Astrocyte of the cerebellum (primary cell): ENCODE measurements around the gene PLSCR5.

Experiments
- DNase-seq: peaks from one replicate; pipeline ENCODE4 v3.0.0-alpha.2; 2011; ENCODE audit warnings: low read depth
- H3K4me3 ChIP-seq: 2 replicates; pipeline ENCODE4 v1.5.1; 2011; ENCODE audit warnings: mild to moderate bottlenecking, low read depth, low read length, moderate library complexity
- in situ Hi-C: cut with HindIII; loops from 2 replicates; pipeline ENCODE4 v1.10.0; 2017; ENCODE audit warnings: low sequenced_read_pairs
- TF ChIP-seq, protein P1 (sequence below): IDR thresholded peaks from 2 replicates; pipeline ENCODE4 v1.5.1; 2012; ENCODE audit warnings: low read length, low read depth, moderate library complexity, mild to moderate bottlenecking; ENCODE audit errors: missing control alignments

Gene PLSCR5

DNA sequence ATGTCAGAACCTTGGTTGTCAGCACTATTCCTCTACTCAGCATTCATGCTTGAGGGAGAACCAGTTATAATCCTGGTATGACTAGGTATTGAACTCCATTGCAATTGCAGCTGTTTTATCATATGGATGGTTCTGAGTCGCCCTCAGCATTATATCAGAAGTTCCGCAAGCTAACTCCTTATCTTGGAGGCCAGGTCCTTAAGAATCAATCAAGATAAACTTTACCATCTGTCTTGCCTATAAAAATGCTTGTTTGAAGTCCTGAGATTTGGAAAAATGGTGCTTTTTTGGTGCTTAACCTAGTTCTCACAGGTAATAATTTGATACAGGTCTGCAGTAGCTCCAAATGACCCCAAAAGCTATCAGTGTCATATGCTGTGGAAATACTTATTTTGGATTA lies 44.5 kb downstream of the PLSCR5 start:
- TF ChIP-seq, protein P1, sequence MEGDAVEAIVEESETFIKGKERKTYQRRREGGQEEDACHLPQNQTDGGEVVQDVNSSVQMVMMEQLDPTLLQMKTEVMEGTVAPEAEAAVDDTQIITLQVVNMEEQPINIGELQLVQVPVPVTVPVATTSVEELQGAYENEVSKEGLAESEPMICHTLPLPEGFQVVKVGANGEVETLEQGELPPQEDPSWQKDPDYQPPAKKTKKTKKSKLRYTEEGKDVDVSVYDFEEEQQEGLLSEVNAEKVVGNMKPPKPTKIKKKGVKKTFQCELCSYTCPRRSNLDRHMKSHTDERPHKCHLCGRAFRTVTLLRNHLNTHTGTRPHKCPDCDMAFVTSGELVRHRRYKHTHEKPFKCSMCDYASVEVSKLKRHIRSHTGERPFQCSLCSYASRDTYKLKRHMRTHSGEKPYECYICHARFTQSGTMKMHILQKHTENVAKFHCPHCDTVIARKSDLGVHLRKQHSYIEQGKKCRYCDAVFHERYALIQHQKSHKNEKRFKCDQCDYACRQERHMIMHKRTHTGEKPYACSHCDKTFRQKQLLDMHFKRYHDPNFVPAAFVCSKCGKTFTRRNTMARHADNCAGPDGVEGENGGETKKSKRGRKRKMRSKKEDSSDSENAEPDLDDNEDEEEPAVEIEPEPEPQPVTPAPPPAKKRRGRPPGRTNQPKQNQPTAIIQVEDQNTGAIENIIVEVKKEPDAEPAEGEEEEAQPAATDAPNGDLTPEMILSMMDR, result no peak
- no peak for DNase-seq
- in situ Hi-C loops, result no loop called here
- H3K4me3 ChIP-seq, result no peak overlapping the region

DNA sequence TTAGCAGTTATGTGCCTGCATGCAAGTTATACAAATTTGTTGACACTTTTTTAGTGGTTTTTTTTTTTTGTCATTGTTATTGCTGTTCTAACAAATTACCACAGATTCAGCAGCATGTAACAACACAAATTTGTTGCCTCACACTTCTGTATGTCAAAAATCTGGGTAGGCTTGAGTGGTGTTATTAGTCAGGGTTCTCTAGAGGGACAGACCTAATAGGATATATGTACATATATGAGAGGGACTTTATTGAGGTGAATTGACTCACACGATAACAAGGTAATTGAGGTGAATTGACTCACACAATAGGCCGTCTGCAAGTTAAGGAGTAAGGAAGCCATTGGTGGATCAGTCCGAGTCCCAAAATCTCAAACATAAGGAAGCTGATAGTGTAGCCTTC lies 45.8 kb downstream of the PLSCR5 start:
- in situ Hi-C loops, result no loop called here
- TF ChIP-seq, protein P1, result no peak
- H3K4me3 ChIP-seq, result no peak overlapping the region
- DNase-seq, result no peak

GRCh38 chr3:146558781-146559180 lies 46.4 kb downstream of the PLSCR5 start:
- DNase-seq, result no peak
- no peak overlapping the region for H3K4me3 ChIP-seq
- in situ Hi-C loops, result no loop called here
- TF ChIP-seq, protein P1, result no peak

DNA sequence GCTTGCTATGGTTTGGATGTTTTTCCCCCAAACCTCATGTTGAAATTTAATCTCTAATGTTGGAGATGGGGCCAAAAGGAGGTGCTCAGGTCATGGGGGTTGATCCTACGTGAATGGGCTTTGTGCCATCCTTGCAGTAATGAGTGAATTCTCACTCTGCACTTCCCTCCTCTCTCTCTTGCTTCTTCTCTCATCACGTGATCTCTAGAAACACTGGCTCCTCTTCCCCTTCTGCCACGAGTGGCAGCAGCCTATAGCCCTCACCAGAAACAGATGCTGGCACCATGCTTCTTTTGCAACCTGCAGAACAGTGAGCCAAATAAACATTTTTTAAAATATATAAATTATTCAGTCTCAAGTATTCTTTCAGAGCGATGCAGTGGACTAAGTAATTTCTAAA lies 47.4 kb downstream of the PLSCR5 start:
- TF ChIP-seq, protein P1, result no peak
- in situ Hi-C loops, result no loop called here
- no peak overlapping the region for H3K4me3 ChIP-seq
- no peak for DNase-seq

DNA sequence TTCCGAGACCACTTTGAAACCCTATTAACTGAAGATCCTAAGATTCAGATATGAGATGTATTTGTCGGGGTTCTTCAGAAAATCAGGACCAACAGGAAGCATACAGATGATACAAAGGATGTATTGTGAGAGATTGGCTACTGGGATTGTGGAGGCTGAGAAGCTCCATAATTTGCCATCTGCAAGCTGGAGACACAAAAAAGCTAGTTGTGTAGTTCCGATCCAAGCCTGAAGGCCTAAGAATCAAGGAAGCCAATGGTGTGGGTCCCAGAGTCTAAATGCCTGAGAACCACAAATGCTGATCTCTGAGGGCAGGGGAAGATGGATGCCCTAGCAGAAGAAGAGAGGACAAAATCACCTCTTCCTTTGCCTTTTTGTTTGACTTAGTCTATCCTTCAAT lies 49.8 kb downstream of the PLSCR5 start:
- no peak overlapping the region for H3K4me3 ChIP-seq
- TF ChIP-seq, protein P1, result no peak
- DNase-seq, result no peak
- in situ Hi-C loops, result no loop called here

DNA sequence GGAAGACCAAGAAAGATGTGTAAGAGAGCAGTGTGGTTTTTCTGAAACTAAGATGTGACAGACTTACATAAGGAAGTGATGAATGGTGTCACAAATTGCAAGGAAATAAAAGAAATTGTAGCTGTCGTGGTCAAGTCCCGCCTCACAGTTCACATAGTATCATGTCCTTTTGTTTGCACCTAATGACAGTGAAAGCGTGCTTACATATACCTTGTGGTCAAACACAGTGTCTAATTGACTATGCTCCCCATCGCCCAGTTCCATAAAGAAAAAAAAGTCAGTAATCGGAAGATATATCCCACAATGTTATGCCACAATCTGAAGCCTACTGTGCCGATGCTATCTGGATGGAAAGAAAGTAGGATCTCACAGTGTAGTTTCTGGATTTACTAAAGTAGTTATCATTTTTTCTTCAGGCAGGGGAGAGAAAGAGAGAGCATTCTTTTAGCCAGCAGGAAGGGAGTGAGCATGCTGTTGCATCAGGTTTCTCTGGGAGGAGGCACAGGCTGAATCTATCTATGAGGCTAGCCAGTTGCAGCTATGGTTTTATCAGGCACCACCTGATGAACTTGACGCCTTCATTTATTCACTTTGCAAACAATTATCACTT lies 50.9 kb downstream of the PLSCR5 start:
- in situ Hi-C loops, result no loop called here
- TF ChIP-seq, protein P1, result no peak
- H3K4me3 ChIP-seq, result no peak overlapping the region
- DNase-seq, result no peak
